Stimulated activated CD8-positive, alpha-beta memory T cell treated with anti-CD3 and anti-CD28 coated beads, Interleukin-7, amount 100 ng/mL, for 48 hours (primary cell): ENCODE measurements around the gene PIP4K2A.
"Not testable (repeated sequence)": the region's sequence is repeated elsewhere in the genome, so short reads cannot be mapped to it uniquely, and the experiment has no call there.

Experiments used
- DNase-seq, 2 donors: peaks; one replicate each; pipeline ENCODE4 v3.0.0-alpha.2; 2020; ENCODE audit warnings: low read depth in 1 of 2; ENCODE audit errors: extremely low read depth in 1 of 2

Gene PIP4K2A

GRCh38 chr10:22714479-22715289, at the start of gene PIP4K2A:
TSS of gene PIP4K2A (minus strand) at chr10:22714578. CDS start at chr10:22714326, 252 bp downstream.
- peak; percentile 45 to 56 for DNase-seq

GRCh38 chr10:22761569-22762220, 47.3 kb upstream of the PIP4K2A start:
- DNase-seq = no peak

GRCh38 chr10:22760025-22760424, 45.6 kb upstream of the PIP4K2A start:
- DNase-seq = no peak

- no peak for DNase-seq
Observed at GRCh38 chr10:22758867-22759266, 44.5 kb upstream of the PIP4K2A start.

DNA sequence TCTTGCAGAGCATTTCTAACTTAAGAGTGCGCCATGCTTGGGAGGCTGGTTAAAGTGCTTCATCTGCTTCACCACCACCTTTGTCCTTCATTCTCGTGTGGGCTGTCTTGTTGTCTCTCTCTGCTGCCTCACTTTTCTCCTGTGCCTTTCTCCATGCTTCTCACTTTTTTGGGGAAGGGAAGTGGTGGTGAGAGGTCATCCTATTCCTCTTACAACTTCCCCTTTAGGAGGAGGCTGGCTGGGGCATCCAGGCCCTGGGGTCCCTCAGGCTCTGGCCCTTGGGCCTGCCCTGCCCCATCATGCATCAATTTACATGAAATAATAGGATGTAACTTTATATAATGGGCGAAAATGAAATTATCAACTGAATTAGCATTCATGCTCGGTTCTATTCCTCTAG, 39.9 kb upstream of the PIP4K2A start:
- DNase-seq = no peak

DNA sequence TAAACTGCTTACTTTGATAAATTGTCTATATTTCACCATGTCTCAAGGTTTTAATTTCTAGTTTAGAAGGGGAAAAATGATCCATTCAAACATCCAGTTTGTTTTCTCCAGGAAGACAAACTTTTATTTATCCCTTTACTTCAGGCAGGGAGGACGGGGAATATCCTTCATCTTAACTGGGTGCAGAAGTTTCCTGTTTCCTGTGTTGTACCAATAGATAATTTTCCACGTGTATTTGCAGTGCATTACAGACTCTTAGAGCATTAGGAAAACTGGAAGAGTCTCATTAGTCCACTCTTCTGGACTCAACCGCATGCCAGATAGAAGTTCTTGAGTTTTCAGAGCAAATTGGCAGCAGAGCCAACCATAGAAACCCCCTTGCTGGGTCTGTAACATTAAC, 39.4 kb upstream of the PIP4K2A start:
- DNase-seq = no peak

GRCh38 chr10:22752272-22752889, 38.0 kb upstream of the PIP4K2A start:
- no peak for DNase-seq

DNA sequence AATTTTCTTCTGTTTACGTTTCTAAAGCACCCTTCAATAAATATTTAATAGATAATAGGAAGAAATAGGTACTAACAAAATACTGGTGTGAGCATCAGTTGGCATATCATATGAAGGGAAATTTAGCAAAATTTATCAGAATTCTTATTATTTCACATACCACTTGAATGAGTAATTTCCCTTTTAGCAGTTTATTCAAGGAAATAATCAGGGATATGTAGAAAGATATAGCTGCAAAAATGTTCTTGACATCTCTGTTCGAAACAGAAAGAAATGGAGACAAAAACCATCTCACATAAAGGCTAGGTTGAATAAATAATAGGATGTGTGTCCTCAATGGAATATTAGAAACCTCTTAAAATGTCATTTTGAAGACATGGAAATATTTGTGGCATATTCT, 35.8 kb upstream of the PIP4K2A start:
- DNase-seq = no peak

- not testable (repeated sequence) for DNase-seq
Observed at GRCh38 chr10:22744858-22745257, 30.5 kb upstream of the PIP4K2A start.

DNA sequence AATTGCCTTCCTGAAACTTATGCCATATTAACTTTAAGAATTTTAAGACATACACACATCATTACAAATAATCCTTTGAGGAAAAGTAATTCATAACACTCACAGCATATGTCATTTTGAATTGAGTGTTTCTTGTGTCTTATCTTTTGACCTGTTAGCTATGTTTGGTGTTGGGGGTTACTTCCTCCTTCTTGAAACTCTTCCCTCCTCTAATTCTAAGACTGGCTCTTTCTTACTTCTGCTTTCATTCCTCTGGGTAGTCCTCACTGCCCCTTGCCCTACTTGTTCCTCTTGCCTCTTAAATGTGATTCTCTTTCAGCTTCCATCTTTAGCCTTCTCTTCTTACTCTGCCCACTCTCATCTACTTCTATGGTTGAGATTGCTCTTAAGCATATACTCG, 28.3 kb upstream of the PIP4K2A start:
- no peak for DNase-seq

DNA sequence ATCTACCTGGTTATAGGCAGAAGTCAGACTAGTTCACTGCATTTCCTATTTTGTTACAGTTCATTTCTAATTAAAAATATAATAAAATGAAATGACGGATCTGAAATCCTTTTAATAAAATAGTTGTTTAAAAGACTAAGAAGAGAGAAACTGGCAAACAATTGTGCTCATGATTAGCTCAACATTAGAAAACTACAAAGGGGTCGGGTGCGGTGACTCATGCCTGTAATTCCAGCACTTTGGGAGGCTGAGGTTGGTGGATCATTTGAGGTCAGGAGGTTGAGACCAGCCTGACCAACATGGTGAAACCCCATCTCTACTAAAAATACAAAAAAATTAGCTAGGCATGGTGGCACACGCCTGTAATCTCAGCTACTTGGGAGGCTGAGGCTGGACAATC, 27.3 kb upstream of the PIP4K2A start:
- not testable (repeated sequence) for DNase-seq

GRCh38 chr10:22740180-22740579, 25.8 kb upstream of the PIP4K2A start:
- no peak for DNase-seq

- no peak for DNase-seq
Observed at GRCh38 chr10:22737587-22737986, 23.2 kb upstream of the PIP4K2A start.

DNA sequence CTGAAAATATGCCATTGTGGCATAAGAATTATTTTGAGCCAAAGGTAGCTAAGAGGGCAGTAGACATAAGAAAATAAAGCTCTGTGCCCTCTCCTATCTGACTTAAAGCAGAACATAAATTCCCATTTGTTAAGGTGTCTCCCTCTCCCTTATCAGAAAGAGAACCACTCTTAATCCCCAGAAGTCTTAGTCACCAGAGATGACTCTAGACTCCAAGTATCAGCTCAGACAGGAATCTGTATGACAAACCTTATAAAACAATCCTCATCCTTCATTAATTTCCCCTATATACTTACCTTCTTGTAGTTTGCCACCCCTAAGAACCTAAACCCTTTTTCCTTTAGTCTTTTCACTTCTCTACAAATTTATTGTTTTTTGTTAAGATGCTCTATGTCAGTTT, 21.8 kb upstream of the PIP4K2A start:
- no peak for DNase-seq

- no peak for DNase-seq
Observed at GRCh38 chr10:22733992-22734391, 19.6 kb upstream of the PIP4K2A start.

DNA sequence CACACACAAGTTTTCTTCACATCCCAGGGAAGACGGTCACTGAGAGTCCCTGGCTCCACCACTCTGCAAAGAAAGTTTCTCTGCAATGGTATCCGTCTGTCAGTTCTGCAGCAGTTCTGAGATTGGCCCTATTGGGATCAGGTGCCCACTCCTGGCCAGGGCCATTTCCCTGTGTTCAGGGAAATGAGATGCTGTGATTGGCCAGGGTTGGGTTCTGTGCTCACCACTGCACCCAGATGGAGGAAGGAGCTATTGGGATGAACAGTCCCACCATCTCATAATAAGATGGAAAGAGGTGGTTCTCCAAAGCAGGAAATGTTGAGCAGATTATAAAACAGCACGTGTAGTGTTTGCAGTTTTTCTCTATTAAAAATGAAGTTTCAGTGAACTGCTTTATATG, 13.3 kb upstream of the PIP4K2A start:
- no peak for DNase-seq

DNA sequence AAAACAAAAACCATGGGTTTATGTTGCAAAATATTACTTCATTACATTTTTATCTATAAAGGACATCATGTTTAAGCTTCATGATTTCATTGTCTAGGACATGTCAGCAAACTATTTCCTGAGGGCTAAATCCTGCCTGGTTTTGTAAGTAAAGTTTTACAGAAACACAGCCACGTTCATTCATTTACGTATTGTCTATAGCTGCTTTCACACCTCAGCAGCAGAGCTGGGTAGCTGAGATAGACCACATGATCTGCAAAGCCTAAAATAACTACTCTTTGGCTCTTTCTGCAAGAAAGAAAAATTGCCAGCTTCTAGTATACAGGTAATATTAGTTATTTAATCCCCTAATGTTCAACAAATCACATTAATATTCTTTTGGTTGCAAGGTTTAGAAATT, 12.7 kb upstream of the PIP4K2A start:
- no peak for DNase-seq

DNA sequence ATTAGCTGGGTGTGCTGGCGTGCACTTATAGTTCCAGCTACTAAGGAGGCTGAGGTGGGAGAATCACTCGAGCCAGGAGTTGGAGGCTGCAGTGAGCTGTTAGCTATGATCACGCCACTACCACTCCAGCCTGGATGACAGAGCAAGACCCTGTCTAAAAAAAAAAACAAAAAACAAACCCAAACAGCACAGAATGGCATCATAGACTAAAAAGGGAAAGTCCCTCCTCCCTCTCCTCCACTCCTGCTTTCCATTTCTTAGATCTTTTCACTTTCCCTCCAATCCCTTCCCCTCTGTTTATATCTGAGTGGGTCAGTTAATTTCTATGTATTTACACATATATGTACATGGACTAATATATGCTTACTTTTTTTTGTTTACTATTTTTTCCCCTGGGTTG, 10.4 kb upstream of the PIP4K2A start:
- no peak for DNase-seq

GRCh38 chr10:22723783-22724182, 9.4 kb upstream of the PIP4K2A start:
- no peak for DNase-seq

DNA sequence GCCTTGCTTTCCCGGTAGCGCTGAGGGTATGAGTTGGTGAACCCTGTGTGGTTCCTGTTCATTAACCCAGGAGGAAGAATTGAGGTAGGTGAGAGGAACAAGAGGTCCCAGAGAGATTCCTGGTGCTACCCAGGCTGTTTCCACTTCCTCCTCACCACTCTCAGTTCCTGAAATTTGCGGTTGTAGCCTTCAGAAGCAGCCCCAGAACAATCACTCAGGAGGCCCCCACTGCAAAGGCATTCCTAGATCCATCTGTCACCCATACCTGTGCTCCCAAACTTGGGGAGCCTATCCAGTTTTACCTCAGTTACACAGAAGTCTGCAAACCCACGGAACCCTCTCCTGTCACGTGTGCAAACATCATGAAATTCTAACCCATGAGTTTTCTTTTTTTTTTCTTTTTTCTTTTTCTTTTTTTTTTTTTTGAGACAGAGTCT, 9.0 kb upstream of the PIP4K2A start:
- no peak for DNase-seq

GRCh38 chr10:22722626-22723169, 8.3 kb upstream of the PIP4K2A start:
- DNase-seq = no peak

DNA sequence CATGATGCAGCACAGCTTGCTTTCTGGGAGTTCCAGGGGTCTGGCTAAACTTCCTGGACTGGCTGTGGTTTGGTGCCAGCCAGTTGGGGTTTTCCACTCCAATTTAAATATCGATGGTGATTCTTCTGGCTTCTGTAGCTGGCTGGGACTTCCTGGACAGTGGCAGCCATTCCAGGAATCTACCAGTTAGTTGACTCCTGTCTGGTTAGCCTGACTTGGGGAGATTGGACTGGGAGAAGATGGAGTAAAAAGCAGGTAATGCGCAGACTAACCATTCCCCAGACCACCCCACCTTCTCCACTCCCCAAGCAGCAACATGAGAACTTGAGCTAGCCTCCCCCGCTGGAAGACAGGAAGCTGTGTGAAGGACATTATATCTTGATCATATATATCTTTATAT, 6.3 kb upstream of the PIP4K2A start:
- DNase-seq = no peak
